Left lung (tissue), 10 donors: Measurements from ENCODE around the gene SOS2. TPM values are rescaled to one million over a fixed set of nuclear protein-coding genes. Genes with fewer than 3 reads are reported as not detected.

Source experiments
- ATAC-seq: fragments of 200-7000 bp; cut with Tn5 transposase; one replicate; pipeline ENCODE4 v1.9.1; 2020; ENCODE audit warnings: moderate library complexity
- DNase-seq, 4 donors: peaks; one replicate each; pipeline ENCODE4 v3.0.0-alpha.2; 2013 to 2020
- H3K27ac ChIP-seq, 2 donors: fragments of 200-600 bp; sonication (generic) in 1 of 2; one replicate each; pipeline versions ENCODE4 v1.5.0 to v1.8.0; 2020 to 2021
- H3K27me3 ChIP-seq, 2 donors: fragments of 200-600 bp; sonication (generic) in 1 of 2; one replicate each; pipeline versions ENCODE4 v1.5.0 to v1.8.0; 2020 to 2021
- H3K36me3 ChIP-seq, 2 donors: fragments of 200-600 bp; sonication (generic) in 1 of 2; one replicate each; pipeline versions ENCODE4 v1.5.0 to v1.8.0; 2020 to 2021
- H3K4me1 ChIP-seq, 2 donors: fragments of 200-600 bp; one replicate each; pipeline ENCODE4 v1.8.0; 2021
- H3K4me3 ChIP-seq, 2 donors: fragments of 200-600 bp; sonication (generic) in 1 of 2; one replicate each; pipeline versions ENCODE4 v1.5.0 to v1.8.0; 2020 to 2021; ENCODE audit warnings: mild to moderate bottlenecking in 1 of 2
- H3K9me3 ChIP-seq, 2 donors: fragments of 200-600 bp; sonication (generic) in 1 of 2; one replicate each; pipeline versions ENCODE4 v1.5.0 to v1.8.0; 2020 to 2021
- CTCF ChIP-seq, 2 donors: fragments of 200-600 bp; sonication (generic) in 1 of 2; IDR thresholded peaks; one replicate each; pipeline versions ENCODE4 v1.5.0 to v1.8.0; 2021; ENCODE audit warnings: antibody characterized with exemption in 2 of 2
- intact Hi-C, 2 donors: fragments of 100-400 bp; cut with DNase I; formaldehyde crosslinking; loops; one replicate each; pipeline versions ENCODE4 v1.11.2 to v1.14.2; 2022
- polyA plus RNA-seq, 6 donors: library from polyadenylated mRNA; unstranded; fragments of 120-200 nt; gene quantifications; one replicate each; pipeline ENCODE4 v1.2.1, GENCODE V29; 2013; ENCODE audit not compliant: insufficient read length in 6 of 6
- total RNA-seq, 2 donors: library from RNA; stranded (reverse); fragmentation: NEBNext Ultra II Directional; extraction: Animal tissue kit (Norgen Biotek cat#: 25700); gene quantifications; one replicate each; pipeline ENCODE4 v1.2.1, GENCODE V29; 2021
- donor health status: DM: no; HTN: yes; CAD: no.
- donor health status: DM: no; HTN: no; CAD: no.

The SOS2 gene
- total and polyA plus RNA-seq, 8 donors, result 27.8 to 37.6 (median 36.4) TPM

GRCh38 chr14:50230401-50230700 lies 1.0 kb downstream of the SOS2 start:
- DNase-seq (peak in 1 of 4 donors; percentile 7), ATAC-seq (no peak)
- intact Hi-C loops, result no loop called here
- Histone ChIP-seq H3K9me3 (no peaks in the 10 kb centered on the region), H3K27ac (peak overlapping the region; percentile 98 to 99), H3K4me1 (peaks cover 22 to 48% of the 10 kb centered on the region in 2 donors), H3K36me3 (no peaks in the 10 kb centered on the region), H3K4me3 (peak overlapping the region; percentile 69 to 76), H3K27me3 (no peaks in the 10 kb centered on the region)
- no peak for TF ChIP-seq CTCF (IDR thresholded peaks at IDR 0.05)

- Histone ChIP-seq H3K27ac (peak overlapping the region in 1 of 2 donors; percentile 98), H3K9me3 (no peaks in the 10 kb centered on the region), H3K36me3 (no peaks in the 10 kb centered on the region), H3K27me3 (no peaks in the 10 kb centered on the region), H3K4me1 (peaks cover 27 to 55% of the 10 kb centered on the region in 2 donors), H3K4me3 (peak overlapping the region; percentile 69 to 76)
- DNase-seq (no peak), ATAC-seq (no peak)
- intact Hi-C loops, result no loop called here
- no peak for TF ChIP-seq CTCF (IDR thresholded peaks at IDR 0.05)
Measured at GRCh38 chr14:50229681-50230080, 1.7 kb downstream of the SOS2 start.

- H3K27me3 ChIP-seq, result no peaks in the 10 kb centered on the region
- TF ChIP-seq CTCF (IDR thresholded peaks at IDR 0.05), result no peak
- no peak overlapping the region for H3K4me3 ChIP-seq
- H3K4me1 ChIP-seq, result peaks cover 27 to 59% of the 10 kb centered on the region in 2 donors
- DNase-seq (no peak), ATAC-seq (no peak)
- H3K9me3 ChIP-seq, result no peaks in the 10 kb centered on the region
- intact Hi-C loops, result no loop called here
- H3K36me3 ChIP-seq, result no peaks in the 10 kb centered on the region
- no peak overlapping the region for H3K27ac ChIP-seq
Measured at GRCh38 chr14:50228313-50228712, 3.1 kb downstream of the SOS2 start.

GRCh38 chr14:50225974-50226297 lies 5.4 kb downstream of the SOS2 start:
- Histone ChIP-seq H3K27ac (peak overlapping the region; percentile 5 to 40), H3K4me1 (peaks cover 22 to 66% of the 10 kb centered on the region in 2 donors), H3K4me3 (no peak overlapping the region), H3K9me3 (no peaks in the 10 kb centered on the region), H3K27me3 (no peaks in the 10 kb centered on the region), H3K36me3 (no peaks in the 10 kb centered on the region)
- intact Hi-C loops, result no loop called here
- no peak for TF ChIP-seq CTCF (IDR thresholded peaks at IDR 0.05)
- ATAC-seq, result no peak
- DNase-seq, result no peak

DNA sequence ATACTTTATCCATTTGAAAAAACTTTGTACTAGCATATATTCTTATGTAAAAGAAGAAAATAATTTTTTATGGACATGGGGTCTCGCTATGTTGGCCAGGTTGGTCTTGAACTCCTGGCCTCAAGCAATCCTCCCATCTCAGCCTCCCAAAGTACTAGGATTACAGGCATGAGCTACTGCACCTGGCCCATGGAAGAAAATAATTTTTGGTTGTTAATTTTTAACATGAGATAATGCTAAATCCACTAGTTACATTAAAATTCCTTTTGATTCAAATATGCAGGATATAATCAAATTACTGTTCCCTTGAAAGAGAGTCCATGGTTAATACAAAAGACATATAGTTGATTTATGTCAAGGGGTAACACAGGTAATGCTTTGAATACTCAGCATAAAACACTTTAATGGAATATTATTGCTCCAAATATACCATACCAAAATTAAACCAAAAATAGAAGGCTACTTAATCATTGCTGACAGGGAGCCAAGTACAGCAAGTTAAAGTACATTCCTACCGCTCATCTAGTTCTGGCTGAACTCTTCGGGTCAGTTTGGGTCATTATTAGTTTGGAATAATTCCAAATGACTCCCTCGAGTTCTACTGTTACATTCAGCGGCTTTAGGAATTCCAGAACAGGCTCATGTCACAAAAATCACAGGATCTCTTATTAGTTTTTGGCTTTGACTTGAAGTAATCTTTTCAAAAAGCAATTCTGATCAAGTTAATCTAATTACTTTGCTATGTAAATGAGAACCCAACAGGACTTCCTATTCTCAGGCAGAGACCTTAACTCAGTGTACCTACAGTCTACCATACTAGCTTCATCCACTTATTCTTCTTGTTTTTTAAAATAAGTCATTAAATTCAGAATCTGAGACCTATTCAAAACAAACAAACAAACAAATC lies 6.1 kb downstream of the SOS2 start:
- Histone ChIP-seq H3K36me3 (no peaks in the 10 kb centered on the region), H3K27ac (peak overlapping the region; percentile 5 to 40), H3K9me3 (no peaks in the 10 kb centered on the region), H3K27me3 (no peaks in the 10 kb centered on the region), H3K4me1 (peaks cover 22 to 69% of the 10 kb centered on the region in 2 donors), H3K4me3 (no peak overlapping the region)
- DNase-seq (peak in 2 of 4 donors; percentile 32), ATAC-seq (peak; percentile 70)
- intact Hi-C loops, result no loop called here
- no peak for TF ChIP-seq CTCF (IDR thresholded peaks at IDR 0.05)
